Right lobe of liver (tissue), 6 donors: Measurements from ENCODE around the gene TJP2. TPM values are rescaled to one million over a fixed set of nuclear protein-coding genes. Genes with fewer than 3 reads are reported as not detected.

Source experiments
- ATAC-seq, 4 donors: fragments of 200-7000 bp; cut with Tn5 transposase; one replicate each; pipeline ENCODE4 v1.9.1; 2020; ENCODE audit warnings: mild to moderate bottlenecking in 4 of 4, moderate library complexity in 4 of 4
- DNase-seq, 3 donors: peaks; one replicate each; pipeline ENCODE4 v3.0.0-alpha.2; 2020
- H3K27ac ChIP-seq, 3 donors: fragments of 200-600 bp; one replicate each; pipeline ENCODE4 v1.8.0; 2022
- H3K27me3 ChIP-seq, 2 donors: fragments of 200-600 bp; one replicate each; pipeline ENCODE4 v1.8.0; 2022
- H3K36me3 ChIP-seq, 4 donors: fragments of 200-600 bp; sonication (generic) in 1 of 4; one replicate each; pipeline versions ENCODE4 v1.5.1 to v1.8.0; 2017 to 2022; ENCODE audit warnings: control low read depth in 1 of 4
- H3K4me1 ChIP-seq, 4 donors: fragments of 200-600 bp; sonication (generic) in 1 of 4; one replicate each; pipeline versions ENCODE4 v1.5.1 to v1.8.0; 2017 to 2022; ENCODE audit warnings: control low read depth in 1 of 4
- H3K4me3 ChIP-seq, 3 donors: fragments of 200-600 bp; one replicate each; pipeline ENCODE4 v1.8.0; 2022
- H3K9me3 ChIP-seq, 4 donors: fragments of 200-600 bp; sonication (generic) in 1 of 4; one replicate each; pipeline versions ENCODE4 v1.5.1 to v1.8.0; 2017 to 2022; ENCODE audit warnings: control low read depth in 1 of 4
- CTCF ChIP-seq, 4 donors: fragments of 200-600 bp in 3 of 4; fragments of 450-650 bp in 1 of 4; IDR thresholded peaks; one replicate each; pipeline versions ENCODE4 v1.5.1 to v1.8.0; 2016 to 2022; ENCODE audit warnings: antibody characterized with exemption in 4 of 4, mild to moderate bottlenecking in 2 of 4
- POLR2A ChIP-seq: fragments of 450-650 bp; IDR thresholded peaks from one replicate; pipeline ENCODE4 v1.6.1; 2017; ENCODE audit warnings: antibody characterized with exemption, mild to moderate bottlenecking
- WGBS: methylation state at CpG from one replicate; pipeline ENCODE4 v1.1.6; 2018; ENCODE audit warnings: low coverage, low lambda C conversion rate; ENCODE audit not compliant: insufficient coverage; ENCODE audit errors: missing lambda C conversion rate; 5-methylcytosine and 5-hydroxymethylcytosine counted together
- intact Hi-C, 2 donors: fragments of 100-400 bp; cut with DNase I; formaldehyde crosslinking; loops; one replicate each; pipeline versions ENCODE4 v1.11.2 to v1.14.1; 2022
- total RNA-seq, 6 experiments: library from RNA; depleted of rRNA in 2 of 6; stranded (reverse); fragments of >200 nt in 2 of 6; fragmentation: NEBNext Ultra II Directional in 3 of 6; extraction: Animal tissue kit (Norgen Biotek cat#: 25700) in 3 of 6; gene quantifications; one replicate each; pipeline versions ENCODE4 v1.1.0 to v1.2.4, GENCODE V29; 2016 to 2023
- donor health status: DM: no; HTN: yes; CAD: no.
- donor health status: DM: no; HTN: no; CAD: no.
- donor health status: DM: no; HTN: no; CAD: no.
- donor health status: DM: no; HTN: yes; CAD: no.
- donor health status: DM: no; HTN: yes; CAD: no.

TJP2 gene
- total RNA-seq, 6 experiments from 2014 or later = 62.0 to 129 (median 81.7) TPM

- no peak overlapping the region for H3K4me3 ChIP-seq
- H3K27ac ChIP-seq = no peak overlapping the region
- H3K4me1 ChIP-seq = peaks cover 0 to 40% (median 20%) of the 10 kb centered on the region in 4 donors
- TF ChIP-seq CTCF (IDR thresholded peaks at IDR 0.05) (no peak), POLR2A (no peak)
- no peak for ATAC-seq
- DNase-seq = no peak
- intact Hi-C loops = loop anchor here in 1 of 2 donors (10.0 kb wide), 1 partner anchor 144 kb away; no protein-coding TSS in a partner anchor
- H3K27me3 ChIP-seq = no peaks in the 10 kb centered on the region
- no peaks in the 10 kb centered on the region for H3K9me3 ChIP-seq
- WGBS = 32% methylated on average over 7 of the region's 7 CpGs
- no peaks in the 10 kb centered on the region for H3K36me3 ChIP-seq
Measured at GRCh38 chr9:69198521-69199220, 24.6 kb downstream of the TJP2 start.

GRCh38 chr9:69199769-69200470, 25.8 kb downstream of the TJP2 start:
- TF ChIP-seq CTCF (IDR thresholded peaks at IDR 0.05) (no peak), POLR2A (no peak)
- no peaks in the 10 kb centered on the region for H3K36me3 ChIP-seq
- ATAC-seq = peak in 1 of 4 donors; percentile 47
- H3K4me1 ChIP-seq = peaks cover 0 to 47% (median 15%) of the 10 kb centered on the region in 4 donors
- intact Hi-C loops = loop anchor here (10.0 kb wide), 1 partner anchor 145 kb away; no protein-coding TSS in a partner anchor
- H3K27me3 ChIP-seq = no peaks in the 10 kb centered on the region
- 74% methylated on average over 4 of the region's 9 CpGs for WGBS
- no peak overlapping the region for H3K27ac ChIP-seq
- no peak for DNase-seq
- no peak overlapping the region for H3K4me3 ChIP-seq
- no peaks in the 10 kb centered on the region for H3K9me3 ChIP-seq

GRCh38 chr9:69202556-69202955, 28.5 kb downstream of the TJP2 start:
- no peaks in the 10 kb centered on the region for H3K9me3 ChIP-seq
- H3K4me1 ChIP-seq = peaks cover 0 to 42% (median 7%) of the 10 kb centered on the region in 4 donors
- ATAC-seq = no peak
- H3K4me3 ChIP-seq = no peak overlapping the region
- no peak overlapping the region for H3K27ac ChIP-seq
- H3K27me3 ChIP-seq = no peaks in the 10 kb centered on the region
- WGBS = 91% methylated on average over 4 of the region's 4 CpGs
- intact Hi-C loops = loop anchor here in 1 of 2 donors (10.0 kb wide), 1 partner anchor 148 kb away; no protein-coding TSS in a partner anchor
- DNase-seq = no peak
- no peak for TF ChIP-seq POLR2A
- no peak for TF ChIP-seq CTCF (IDR thresholded peaks at IDR 0.05)
- H3K36me3 ChIP-seq = no peaks in the 10 kb centered on the region

- no peak for DNase-seq
- no peak overlapping the region for H3K27ac ChIP-seq
- ATAC-seq = peak in 3 of 4 donors; percentile 32 to 44 (median 41)
- H3K4me1 ChIP-seq = peaks cover 0 to 30% (median 4%) of the 10 kb centered on the region in 4 donors
- no peak for TF ChIP-seq POLR2A
- TF ChIP-seq CTCF (IDR thresholded peaks at IDR 0.05) = no peak
- no peaks in the 10 kb centered on the region for H3K9me3 ChIP-seq
- 27% methylated on average over 2 of the region's 2 CpGs for WGBS
- intact Hi-C loops = loop anchor here in 1 of 2 donors (10.0 kb wide), 1 partner anchor 150 kb away; no protein-coding TSS in a partner anchor
- H3K27me3 ChIP-seq = no peaks in the 10 kb centered on the region
- no peaks in the 10 kb centered on the region for H3K36me3 ChIP-seq
- no peak overlapping the region for H3K4me3 ChIP-seq
Measured at GRCh38 chr9:69204326-69204725, 30.2 kb downstream of the TJP2 start.
